Effector memory CD4-positive, alpha-beta T cell (primary cell): ENCODE measurements around the gene EIF1AD.
"Not testable (repeated sequence)": the region's sequence is repeated elsewhere in the genome, so short reads cannot be mapped to it uniquely, and the experiment has no call there.

Source experiments
- DNase-seq, 3 donors: peaks; one replicate each; pipeline ENCODE4 v3.0.0-alpha.2; 2020
- H3K27ac ChIP-seq: 2 replicates; pipeline ENCODE4 v1.7.0; 2013; ENCODE audit warnings: mild to moderate bottlenecking, low read length, moderate library complexity; ENCODE audit not compliant: insufficient read depth, poor library complexity, severe bottlenecking
- H3K27me3 ChIP-seq: replicated peaks from 2 replicates; pipeline ENCODE4 v1.7.0; 2013; ENCODE audit warnings: mild to moderate bottlenecking, low read length; ENCODE audit not compliant: insufficient read depth, control insufficient read depth, poor library complexity, severe bottlenecking
- H3K36me3 ChIP-seq: 2 replicates; pipeline ENCODE4 v1.7.0; 2013; ENCODE audit warnings: mild to moderate bottlenecking, low read length, moderate library complexity; ENCODE audit not compliant: control insufficient read depth, insufficient read depth
- H3K4me1 ChIP-seq: 2 replicates; pipeline ENCODE4 v1.7.0; 2013; ENCODE audit warnings: low read length, mild to moderate bottlenecking; ENCODE audit not compliant: control insufficient read depth, insufficient read depth, poor library complexity, severe bottlenecking
- H3K4me3 ChIP-seq: 2 replicates; pipeline ENCODE4 v1.7.0; 2013; ENCODE audit warnings: low read length, low read depth, mild to moderate bottlenecking; ENCODE audit not compliant: insufficient read depth, poor library complexity, severe bottlenecking
- H3K9me3 ChIP-seq: 2 replicates; pipeline ENCODE4 v1.7.0; 2013; ENCODE audit warnings: mild to moderate bottlenecking, low read length, moderate library complexity; ENCODE audit not compliant: control insufficient read depth

The EIF1AD gene

DNA sequence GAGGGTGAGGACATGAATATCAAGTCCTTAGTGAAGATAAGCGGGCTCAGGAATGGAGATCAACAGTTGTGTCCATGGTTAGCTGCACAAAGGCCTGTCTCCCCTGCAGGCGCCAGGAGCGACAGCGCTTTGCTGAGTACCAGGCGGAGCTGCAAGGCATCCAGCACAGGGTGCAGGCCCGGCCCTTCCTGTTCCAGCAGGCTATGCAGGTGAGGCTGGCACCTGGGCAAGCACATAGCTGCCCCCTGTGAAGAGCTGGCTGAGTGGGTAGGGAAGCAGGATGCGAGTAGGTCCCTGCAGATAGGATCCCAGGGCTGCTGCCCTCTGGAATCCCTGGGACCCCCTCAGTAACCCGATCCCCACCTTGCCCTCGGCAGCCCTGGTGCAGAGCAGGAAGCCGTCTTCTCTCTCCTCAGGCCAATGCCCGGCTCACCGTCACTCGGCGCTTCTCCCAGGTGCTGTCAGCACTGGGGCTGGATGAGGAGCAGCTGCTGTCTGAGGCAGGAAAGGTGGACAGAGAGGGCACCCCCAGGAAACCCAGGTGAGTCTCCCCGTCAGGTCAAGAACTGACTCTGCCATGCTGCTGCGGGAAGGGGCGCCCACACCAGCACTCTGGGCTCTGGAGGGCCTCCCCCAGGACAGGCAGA is 43.1 kb downstream of the EIF1AD start:
- Histone ChIP-seq H3K27ac (no peak overlapping the region), H3K4me1 (peaks cover 21% of the 10 kb centered on the region), H3K36me3 (peaks cover 1% of the 10 kb centered on the region), H3K4me3 (no peak overlapping the region), H3K27me3 (no peaks in the 10 kb centered on the region), H3K9me3 (no peaks in the 10 kb centered on the region)
- no peak for DNase-seq

DNA sequence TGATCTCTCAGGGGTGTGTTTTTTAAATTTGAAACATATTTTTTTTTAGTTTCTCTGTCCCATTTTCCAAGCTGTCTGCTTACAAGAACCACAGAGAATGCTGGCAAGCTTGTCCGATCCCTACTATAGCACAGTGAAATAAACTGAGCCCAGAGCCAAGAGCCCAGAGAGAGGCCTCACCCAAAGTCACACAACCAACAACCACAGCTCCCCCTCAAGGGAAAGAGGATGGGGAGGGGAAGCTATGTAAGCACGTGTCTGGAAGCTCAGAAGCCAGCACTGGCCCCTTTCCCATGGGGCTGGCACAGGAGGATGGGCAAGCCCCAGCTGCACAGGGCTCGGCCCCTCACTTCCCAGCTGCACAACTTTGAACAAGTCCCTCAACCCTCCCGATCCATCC is 43.7 kb downstream of the EIF1AD start:
- Histone ChIP-seq H3K4me3 (no peak overlapping the region), H3K27ac (no peak overlapping the region), H3K27me3 (no peaks in the 10 kb centered on the region), H3K9me3 (no peaks in the 10 kb centered on the region), H3K4me1 (peaks cover 15% of the 10 kb centered on the region), H3K36me3 (no peaks in the 10 kb centered on the region)
- no peak for DNase-seq

DNA sequence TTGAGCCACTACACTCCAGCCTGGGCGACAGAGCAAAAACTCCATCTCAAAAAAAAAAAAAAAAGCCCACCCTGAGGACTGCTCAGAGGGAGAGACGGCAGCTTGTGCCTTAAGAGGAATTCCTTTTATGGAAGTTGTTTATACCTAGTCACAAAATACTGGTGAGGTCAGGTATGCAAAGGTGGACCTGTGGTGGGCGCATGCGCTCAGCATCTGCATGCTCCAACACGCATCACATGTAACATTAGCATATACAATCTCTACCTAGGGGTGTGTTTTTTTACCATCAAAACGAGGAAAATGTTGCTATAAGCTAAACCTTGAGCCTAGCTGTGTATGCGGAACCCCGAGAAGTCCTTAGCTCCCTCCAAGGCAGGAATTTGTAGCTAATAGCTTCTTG is 47.2 kb downstream of the EIF1AD start:
- DNase-seq = no peak

DNA sequence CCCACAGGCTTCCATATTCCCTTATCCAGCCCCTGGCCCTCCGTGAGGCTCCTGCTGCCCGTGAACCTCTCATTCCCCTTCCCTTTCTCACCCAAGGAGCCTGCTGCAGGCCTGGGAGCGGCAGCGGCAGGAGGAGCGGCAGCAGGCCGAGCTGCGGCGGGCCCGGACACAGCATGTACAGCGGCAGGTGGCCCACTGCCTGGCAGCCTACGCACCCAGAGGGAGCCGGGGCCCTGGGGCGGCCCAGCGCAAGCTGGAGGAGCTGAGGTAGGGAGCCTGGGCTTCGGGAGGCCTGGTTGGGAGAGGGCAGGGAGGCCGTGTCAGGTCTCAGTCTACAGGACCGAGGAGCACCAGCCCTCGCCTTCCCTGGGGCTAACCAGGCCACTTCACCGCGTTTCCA is 48.5 kb downstream of the EIF1AD start:
- H3K9me3 ChIP-seq = no peaks in the 10 kb centered on the region

More for the DNA sequence above, 47.2 kb downstream of the EIF1AD start:
- Histone ChIP-seq H3K36me3 (no peaks in the 10 kb centered on the region), H3K4me1 (peaks cover 3% of the 10 kb centered on the region), H3K27ac (no peak overlapping the region), H3K4me3 (no peak overlapping the region), H3K9me3 (no peaks in the 10 kb centered on the region), H3K27me3 (no peaks in the 10 kb centered on the region)

DNA sequence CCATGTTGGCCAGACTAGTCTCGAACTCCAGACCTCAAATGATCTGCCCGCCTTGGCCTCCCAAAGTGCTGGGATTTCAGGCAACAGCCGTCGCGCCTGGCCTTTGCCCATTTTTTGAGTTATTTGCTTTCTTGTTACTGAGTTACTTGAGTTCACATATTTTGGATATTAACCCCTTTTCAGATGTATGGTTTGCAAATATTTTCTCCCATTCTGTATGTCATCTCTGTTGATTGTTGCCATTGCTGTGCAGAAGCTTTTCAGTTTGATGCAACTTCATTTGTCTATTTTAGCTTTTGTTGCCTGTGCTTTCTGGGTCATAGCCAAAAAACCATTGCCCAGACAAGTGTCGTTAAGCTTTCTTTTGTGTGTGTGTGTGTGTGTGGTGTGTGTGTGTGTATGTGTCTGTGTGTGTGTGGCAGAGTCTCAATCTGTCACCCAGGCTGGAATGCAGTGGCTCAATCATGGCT is 49.9 kb downstream of the EIF1AD start:
- DNase-seq = no peak
- no peaks in the 10 kb centered on the region for H3K4me1 ChIP-seq
- no peaks in the 10 kb centered on the region for H3K27me3 ChIP-seq
- H3K27ac ChIP-seq = no peak overlapping the region
- H3K9me3 ChIP-seq = no peaks in the 10 kb centered on the region
- H3K4me3 ChIP-seq = no peak overlapping the region
- no peaks in the 10 kb centered on the region for H3K36me3 ChIP-seq

More for the DNA sequence above, 48.5 kb downstream of the EIF1AD start:
- H3K4me1 ChIP-seq = peaks cover 3% of the 10 kb centered on the region
- no peaks in the 10 kb centered on the region for H3K27me3 ChIP-seq
- no peak overlapping the region for H3K4me3 ChIP-seq
- DNase-seq = no peak
- H3K36me3 ChIP-seq = no peaks in the 10 kb centered on the region
- H3K27ac ChIP-seq = no peak overlapping the region

DNA sequence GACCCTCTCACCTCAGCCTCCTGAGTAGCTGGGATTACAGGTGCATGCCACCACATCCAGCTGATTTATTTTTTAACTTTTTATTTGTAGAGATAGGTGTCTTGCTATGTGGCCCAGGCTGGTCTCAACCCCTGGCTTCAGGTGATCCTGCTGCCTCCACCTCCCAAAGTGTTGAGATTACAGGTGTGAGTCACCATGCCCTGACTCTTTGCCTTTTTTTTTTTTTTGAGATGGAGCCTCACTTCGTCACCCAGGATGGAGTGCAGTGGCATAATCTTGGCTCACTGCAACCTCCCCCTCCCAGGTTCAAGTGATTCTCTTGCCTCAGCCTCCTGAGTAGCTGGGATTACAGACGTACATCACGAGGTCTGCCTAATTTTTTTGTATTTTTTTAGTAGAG is 50.3 kb downstream of the EIF1AD start:
- H3K4me3 ChIP-seq, H3K9me3 ChIP-seq, H3K27me3 ChIP-seq, DNase-seq, H3K4me1 ChIP-seq, H3K36me3 ChIP-seq, H3K27ac ChIP-seq: not testable (repeated sequence)

DNA sequence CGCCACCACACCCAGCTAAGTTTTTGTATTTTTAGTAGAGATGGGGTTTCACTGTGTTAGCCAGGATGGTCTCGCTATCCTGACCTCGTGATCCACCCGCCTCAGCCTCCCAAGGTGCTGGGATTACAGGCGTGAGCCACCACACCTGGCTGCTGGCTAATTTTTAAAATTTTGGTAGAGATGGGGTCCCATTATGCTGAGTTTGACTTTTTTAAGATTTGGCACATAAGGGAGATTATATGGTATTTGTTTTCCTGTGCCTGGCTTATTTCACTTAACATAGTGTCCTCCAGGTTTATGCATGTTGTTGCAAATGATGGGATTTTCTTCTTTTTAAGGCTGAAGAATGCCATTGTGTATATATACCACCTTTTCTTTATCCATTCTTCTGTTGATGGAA is 51.2 kb downstream of the EIF1AD start:
- not testable (repeated sequence) for H3K9me3 ChIP-seq, H3K4me1 ChIP-seq, H3K36me3 ChIP-seq, H3K27me3 ChIP-seq, H3K4me3 ChIP-seq, H3K27ac ChIP-seq, DNase-seq

DNA sequence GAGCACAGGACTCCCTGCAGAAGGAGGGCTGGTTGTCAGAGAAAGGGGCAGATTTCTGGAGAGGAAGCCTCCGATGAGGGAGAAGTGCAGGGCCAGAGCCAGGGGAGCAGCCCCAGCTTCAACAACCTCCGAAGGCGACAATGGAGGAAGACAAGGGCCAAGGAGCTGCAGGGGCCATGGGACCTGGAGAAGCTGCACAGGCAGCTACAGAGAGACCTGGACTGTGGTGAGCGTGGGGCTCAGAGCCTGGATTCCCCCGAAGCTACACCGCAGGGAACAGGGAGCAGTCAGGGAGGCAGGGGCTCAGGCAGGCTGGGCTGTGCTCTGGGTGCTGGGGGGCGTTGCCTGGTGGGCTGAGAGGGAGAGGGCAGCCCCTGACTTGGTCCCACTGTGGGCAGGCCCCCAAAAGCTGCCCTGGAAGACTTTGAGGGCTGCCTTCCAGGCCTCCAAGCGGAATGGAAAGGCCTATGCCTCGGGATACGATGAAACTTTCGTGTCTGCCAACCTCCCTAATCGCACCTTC is 54.3 kb downstream of the EIF1AD start:
- Histone ChIP-seq H3K27ac (no peak overlapping the region), H3K4me1 (no peaks in the 10 kb centered on the region), H3K27me3 (no peaks in the 10 kb centered on the region), H3K9me3 (no peaks in the 10 kb centered on the region), H3K4me3 (no peak overlapping the region), H3K36me3 (no peaks in the 10 kb centered on the region)
- DNase-seq = no peak

DNA sequence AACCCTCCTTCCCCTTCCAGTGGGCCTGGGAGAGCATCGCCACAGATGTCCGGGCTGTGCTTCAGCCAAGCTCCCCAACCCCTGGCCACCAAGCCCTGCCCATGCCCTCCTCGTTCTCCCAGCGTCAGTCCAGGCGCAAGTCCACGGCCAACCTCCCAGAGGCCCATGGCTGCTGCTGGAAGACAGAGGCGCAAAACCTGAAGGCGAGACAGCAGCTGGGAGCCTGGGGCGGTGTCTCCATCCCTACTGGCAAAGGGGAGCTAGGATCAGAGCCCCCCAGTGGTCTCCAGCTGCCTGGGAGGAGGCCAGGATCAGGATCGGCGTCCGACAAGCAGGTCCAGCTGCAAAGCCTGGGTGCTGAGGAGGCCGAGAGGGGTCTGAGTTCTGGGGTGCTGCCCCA is 54.8 kb downstream of the EIF1AD start:
- Histone ChIP-seq H3K4me3 (no peak overlapping the region), H3K9me3 (no peaks in the 10 kb centered on the region), H3K36me3 (no peaks in the 10 kb centered on the region), H3K4me1 (no peaks in the 10 kb centered on the region), H3K27ac (no peak overlapping the region), H3K27me3 (no peaks in the 10 kb centered on the region)
- DNase-seq = no peak

DNA sequence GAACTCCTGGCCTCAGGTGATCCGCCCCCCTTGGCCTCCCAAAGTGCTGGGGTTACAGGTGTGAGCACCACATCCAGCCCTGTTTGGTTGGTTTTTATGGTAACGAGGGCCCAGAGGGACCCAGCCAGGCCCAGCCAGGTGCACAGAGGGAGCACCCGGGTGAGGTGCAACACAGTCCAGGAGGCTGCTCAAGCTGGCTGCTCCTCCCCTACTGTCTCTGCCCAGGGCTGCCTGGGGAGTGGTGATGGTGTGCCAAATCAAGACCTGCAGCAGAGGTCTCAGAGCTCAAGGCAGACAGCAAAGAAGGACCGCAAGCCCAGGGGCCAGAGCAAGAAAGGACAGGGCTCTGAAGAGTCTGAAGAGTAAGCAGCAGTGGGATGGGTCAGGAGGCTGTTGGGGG is 55.3 kb downstream of the EIF1AD start:
- Histone ChIP-seq H3K27ac (no peak overlapping the region), H3K36me3 (no peaks in the 10 kb centered on the region), H3K9me3 (no peaks in the 10 kb centered on the region), H3K4me1 (no peaks in the 10 kb centered on the region), H3K27me3 (no peaks in the 10 kb centered on the region), H3K4me3 (no peak overlapping the region)
- no peak for DNase-seq
